Measurements from ENCODE around the gene MYL12A. TPM values are rescaled to one million over a fixed set of nuclear protein-coding genes. Genes with fewer than 3 reads are reported as not detected.
"Not testable (repeated sequence)": the region's sequence is repeated elsewhere in the genome, so short reads cannot be mapped to it uniquely, and the experiment has no call there.

Gene MYL12A
- total RNA-seq, 1 donor from 2014 or later = 481 TPM

GRCh38 chr18:3216987-3217386 is 30.6 kb upstream of the MYL12A start:
- intact Hi-C loops (cut with DNase I) = no loop called here
- Histone ChIP-seq H3K4me3 (no peak overlapping the region), H3K27ac (no peak overlapping the region), H3K4me1 (no peaks in the 10 kb centered on the region), H3K27me3 (ENCODE audit: low read depth) (no peaks in the 10 kb centered on the region), H3K36me3 (no peaks in the 10 kb centered on the region), H3K9me3 (no peaks in the 10 kb centered on the region)
- no peak for DNase-seq
- ATAC-seq = no peak
- no peak for TF ChIP-seq CTCF (IDR thresholded peaks at IDR 0.05)

DNA sequence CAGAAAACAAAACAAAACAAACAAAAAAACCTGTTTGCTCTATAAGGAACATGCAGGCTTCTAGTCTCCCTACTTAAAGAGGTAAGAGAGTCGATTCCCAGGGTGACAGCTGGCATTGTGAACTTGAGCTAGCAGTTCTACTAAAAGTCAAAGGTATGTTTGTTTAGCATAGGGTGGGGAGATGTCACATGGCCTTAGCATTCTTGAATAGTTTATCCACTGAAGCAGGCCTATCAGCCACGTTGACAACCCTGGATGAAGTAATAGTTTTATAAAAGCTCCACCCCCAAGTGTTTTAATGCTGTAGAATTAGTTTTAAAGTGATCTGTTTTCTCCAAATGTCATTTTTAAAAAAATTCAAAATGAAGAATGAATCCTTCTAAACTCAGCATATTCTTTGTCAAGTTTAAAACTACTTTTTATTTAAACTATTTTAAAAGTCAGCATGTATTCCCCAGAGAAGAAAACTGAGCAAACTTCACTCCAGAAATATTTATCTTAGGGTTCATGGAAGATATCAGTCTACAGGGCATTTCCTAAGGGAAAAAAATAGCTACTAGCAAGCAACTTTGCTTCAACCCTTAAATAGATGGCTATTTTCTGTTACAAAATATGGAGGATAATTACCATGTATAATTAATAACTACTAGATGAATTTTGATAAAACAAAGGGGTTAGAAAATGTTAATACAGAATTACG is 29.5 kb upstream of the MYL12A start:
- Histone ChIP-seq H3K4me3 (no peak overlapping the region), H3K9me3 (no peaks in the 10 kb centered on the region), H3K27ac (no peak overlapping the region), H3K4me1 (no peaks in the 10 kb centered on the region), H3K36me3 (no peaks in the 10 kb centered on the region), H3K27me3 (ENCODE audit: low read depth) (no peaks in the 10 kb centered on the region)
- intact Hi-C loops (cut with DNase I) = no loop called here
- TF ChIP-seq CTCF (IDR thresholded peaks at IDR 0.05) = no peak
- DNase-seq (no peak), ATAC-seq (peak; percentile 57 to 59)

DNA sequence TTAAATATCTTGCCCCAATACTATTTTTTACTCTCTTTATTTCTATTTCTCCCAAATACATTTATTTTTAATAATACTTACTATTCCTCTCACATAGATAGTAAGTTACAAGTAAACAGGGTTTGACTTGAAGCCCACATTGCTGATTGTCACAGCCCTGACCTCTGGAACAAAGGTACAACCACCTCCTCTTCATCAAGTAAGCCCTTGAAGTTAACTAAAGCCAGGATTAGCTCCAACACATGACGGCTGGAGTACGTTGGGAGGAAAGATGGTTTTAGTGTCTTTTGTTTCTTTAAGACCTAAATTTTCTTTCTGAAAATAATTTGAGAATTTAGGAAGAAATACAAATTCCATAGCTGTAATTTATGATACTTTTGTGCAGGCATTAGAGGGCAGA is 28.8 kb upstream of the MYL12A start:
- H3K4me1 ChIP-seq = no peaks in the 10 kb centered on the region
- H3K27ac ChIP-seq = no peak overlapping the region
- intact Hi-C loops (cut with DNase I) = no loop called here
- no peak for DNase-seq
- no peak for TF ChIP-seq CTCF (IDR thresholded peaks at IDR 0.05)
- no peaks in the 10 kb centered on the region for H3K36me3 ChIP-seq
- H3K4me3 ChIP-seq = no peak overlapping the region
- H3K27me3 ChIP-seq (ENCODE audit: low read depth) = no peaks in the 10 kb centered on the region
- no peak for ATAC-seq
- no peaks in the 10 kb centered on the region for H3K9me3 ChIP-seq

DNA sequence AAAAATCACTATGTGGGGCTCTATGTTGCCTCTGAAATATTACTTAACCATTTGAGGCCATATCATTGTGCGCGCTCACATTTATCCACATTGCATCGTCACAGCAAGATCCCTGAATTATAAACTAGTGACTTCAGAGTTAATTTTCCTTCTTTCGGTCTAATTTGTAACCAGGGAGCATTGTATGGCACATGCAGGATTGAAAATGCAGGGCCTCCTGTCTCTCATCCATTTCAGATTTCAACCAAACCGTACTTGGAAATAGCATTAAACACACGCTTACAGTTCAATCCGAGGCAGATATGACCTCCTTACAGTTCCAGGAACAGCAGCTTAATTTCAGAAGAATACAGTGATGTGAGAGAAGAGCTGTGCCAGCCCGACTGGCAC is 28.4 kb upstream of the MYL12A start:
- Histone ChIP-seq H3K27ac (no peak overlapping the region), H3K36me3 (no peaks in the 10 kb centered on the region), H3K4me3 (no peak overlapping the region), H3K9me3 (no peaks in the 10 kb centered on the region), H3K27me3 (ENCODE audit: low read depth) (no peaks in the 10 kb centered on the region), H3K4me1 (no peaks in the 10 kb centered on the region)
- no peak for ATAC-seq
- no peak for TF ChIP-seq CTCF (IDR thresholded peaks at IDR 0.05)
- intact Hi-C loops (cut with DNase I) = no loop called here
- no peak for DNase-seq

DNA sequence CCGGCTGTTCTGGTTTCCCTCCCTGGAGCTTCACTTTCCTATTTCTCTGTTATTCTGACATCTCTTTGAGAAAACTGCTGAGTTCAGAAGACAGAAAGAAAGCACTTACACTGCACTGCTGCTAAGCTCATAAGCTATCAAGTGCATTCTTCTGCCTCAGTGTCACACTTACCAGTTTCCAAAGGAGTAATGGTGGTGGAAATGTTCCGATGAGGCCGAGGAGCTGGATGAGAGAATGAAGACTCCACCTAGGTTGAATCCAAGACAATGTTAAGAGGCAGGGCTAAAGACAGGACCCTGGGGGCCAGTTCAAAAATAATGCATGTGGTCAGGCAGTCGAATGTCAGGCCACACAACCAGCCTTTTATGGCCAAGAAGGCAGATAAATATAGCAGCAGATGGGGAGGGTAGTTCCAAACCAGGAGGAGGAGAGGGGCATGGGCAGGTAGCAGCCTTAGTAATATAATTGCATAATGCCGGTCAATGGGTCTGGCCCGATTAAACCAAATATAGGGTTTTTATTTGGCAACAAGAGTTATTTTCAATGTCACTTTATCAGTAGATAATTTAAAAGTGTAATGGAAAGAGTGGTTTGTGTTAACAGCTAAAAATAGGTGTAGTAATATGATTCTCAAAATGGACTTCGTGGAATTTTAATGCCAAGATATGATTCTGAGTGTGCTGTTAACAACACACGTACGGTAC is 27.8 kb upstream of the MYL12A start, which contains the start of gene MYOM1:
Gene MYOM1 (minus strand): TSS at position 338 of the 705 bp plus-strand sequence. CDS start 4,745 bp downstream, outside the sequence.
- intact Hi-C loops (cut with DNase I) = no loop called here
- no peak for DNase-seq

GRCh38 chr18:3220868-3221267 is 26.7 kb upstream of the MYL12A start:
- H3K4me3 ChIP-seq; ATAC-seq; intact Hi-C loops (cut with DNase I); H3K27ac ChIP-seq; H3K9me3 ChIP-seq; DNase-seq; H3K4me1 ChIP-seq; H3K27me3 ChIP-seq (ENCODE audit: low read depth); H3K36me3 ChIP-seq: not testable (repeated sequence)

More for the DNA sequence above, 27.8 kb upstream of the MYL12A start, which contains the start of gene MYOM1:
- ATAC-seq = no peak
- no peaks in the 10 kb centered on the region for H3K36me3 ChIP-seq
- H3K4me3 ChIP-seq = no peak within 1 kb of the TSS
- no peak within 1 kb of the TSS for H3K27ac ChIP-seq
- no peak for TF ChIP-seq CTCF (IDR thresholded peaks at IDR 0.05)
- no peaks in the 10 kb centered on the region for H3K9me3 ChIP-seq
- no peaks in the 10 kb centered on the region for H3K4me1 ChIP-seq
- H3K27me3 ChIP-seq (ENCODE audit: low read depth) = no peaks in the 10 kb centered on the region

Data from lower lobe of right lung (tissue), 2 donors.